GDM1 (cell line): ENCODE measurements around the gene GAPVD1.
"Not testable (repeated sequence)": the region's sequence is repeated elsewhere in the genome, so short reads cannot be mapped to it uniquely, and the experiment has no call there.

ENCODE experiments used
- DNase-seq: peaks from one replicate; lab custom pipeline; 2025; lab: John Stamatoyannopoulos, UW

Gene GAPVD1

GRCh38 chr9:125316359-125316758 is 54.7 kb downstream of the GAPVD1 start:
- DNase-seq, result not testable (repeated sequence)

GRCh38 chr9:125317704-125318103 is 56.1 kb downstream of the GAPVD1 start:
- no peak for DNase-seq

GRCh38 chr9:125321496-125321895 is 59.9 kb downstream of the GAPVD1 start:
- no peak for DNase-seq

- DNase-seq, result no peak
Observed at GRCh38 chr9:125323615-125324014, 62.0 kb downstream of the GAPVD1 start.

- no peak for DNase-seq
Observed at GRCh38 chr9:125325826-125326225, 64.2 kb downstream of the GAPVD1 start.

GRCh38 chr9:125329978-125330377 is 68.4 kb downstream of the GAPVD1 start:
- no peak for DNase-seq

GRCh38 chr9:125330587-125330986 is 69.0 kb downstream of the GAPVD1 start:
- DNase-seq, result no peak

GRCh38 chr9:125332527-125332926 is 70.9 kb downstream of the GAPVD1 start:
- DNase-seq, result no peak

- DNase-seq, result no peak
Observed at GRCh38 chr9:125337236-125337635, 75.6 kb downstream of the GAPVD1 start.

GRCh38 chr9:125338929-125339328 is 77.3 kb downstream of the GAPVD1 start:
- DNase-seq, result no peak

- DNase-seq, result no peak
Observed at GRCh38 chr9:125341566-125341965, 79.9 kb downstream of the GAPVD1 start.

- no peak for DNase-seq
Observed at GRCh38 chr9:125343518-125344275, 82.1 kb downstream of the GAPVD1 start.

GRCh38 chr9:125346080-125346732 is 84.6 kb downstream of the GAPVD1 start:
- DNase-seq, result no peak

- DNase-seq, result no peak
Observed at GRCh38 chr9:125355601-125356000, 94.0 kb downstream of the GAPVD1 start.

GRCh38 chr9:125356032-125356431 is 94.4 kb downstream of the GAPVD1 start:
- DNase-seq, result no peak

GRCh38 chr9:125359011-125359410 is 97.4 kb downstream of the GAPVD1 start:
- no peak for DNase-seq

- no peak for DNase-seq
Observed at GRCh38 chr9:125360601-125361000, 99.0 kb downstream of the GAPVD1 start.

- peak; percentile 7 for DNase-seq
Observed at GRCh38 chr9:125361837-125362531, 100.4 kb downstream of the GAPVD1 start.

- no peak for DNase-seq
Observed at GRCh38 chr9:125366676-125367075, 105.0 kb downstream of the GAPVD1 start.

- no peak for DNase-seq
Observed at GRCh38 chr9:125370786-125371185, 109.2 kb downstream of the GAPVD1 start.

- DNase-seq, result no peak
Observed at GRCh38 chr9:125372441-125373226, 111.0 kb downstream of the GAPVD1 start.
